HL-60 (cell line): ENCODE data around the gene COMMD1.

Source experiments
- DNase-seq, 2 experiments: peaks; one replicate each; pipeline ENCODE4 v3.0.0-alpha.2; 2010 to 2020; ENCODE audit warnings: low read depth in 1 of 2, low spot score in 1 of 2
- H3K27ac ChIP-seq: fragments of 250-450 bp; sonication (Bioruptor Pico); replicated peaks from 2 replicates; pipeline ENCODE4 v1.5.1; 2020; ENCODE audit warnings: mild to moderate bottlenecking, moderate library complexity
- H3K27me3 ChIP-seq: fragments of 250-450 bp; sonication (Bioruptor Pico); 2 replicates; pipeline ENCODE4 v1.5.1; 2021; ENCODE audit warnings: mild to moderate bottlenecking, moderate library complexity; ENCODE audit not compliant: insufficient read depth, poor library complexity, severe bottlenecking
- H3K4me3 ChIP-seq: replicated peaks from 2 replicates; pipeline ENCODE4 v1.5.1; 2011; ENCODE audit warnings: mild to moderate bottlenecking, control low read depth, low read length; ENCODE audit not compliant: insufficient read depth
- CTCF ChIP-seq: IDR thresholded peaks from one replicate; pipeline ENCODE4 v1.5.1; 2011; ENCODE audit warnings: low read length, control low read depth, inconsistent platforms; ENCODE audit not compliant: insufficient read depth
- GABPA ChIP-seq: IDR thresholded peaks from 2 replicates; pipeline ENCODE4 v1.6.1; 2012; ENCODE audit warnings: low read depth
- POLR2AphosphoS5 ChIP-seq: IDR thresholded peaks from 2 replicates; pipeline ENCODE4 v1.6.1; 2012; ENCODE audit warnings: low read depth
- REST ChIP-seq: IDR thresholded peaks from 2 replicates; pipeline ENCODE4 v1.6.1; 2012; ENCODE audit warnings: low read depth; ENCODE audit not compliant: insufficient replicate concordance
- SPI1 ChIP-seq: IDR thresholded peaks from 2 replicates; pipeline ENCODE4 v1.6.1; 2012; ENCODE audit warnings: low read depth, mild to moderate bottlenecking, borderline replicate concordance

COMMD1 gene

GRCh38 chr2:61949714-61950560 is 44.5 kb downstream of the COMMD1 start:
- DNase-seq = no peak

GRCh38 chr2:61950571-61951315 is 45.3 kb downstream of the COMMD1 start:
- Histone ChIP-seq H3K4me3 (no peak overlapping the region), H3K27me3 (no peaks in the 10 kb centered on the region), H3K27ac (no peak overlapping the region)
- no peak for TF ChIP-seq CTCF
- TF ChIP-seq POLR2AphosphoS5 = no peak
- TF ChIP-seq SPI1 = no peak
- TF ChIP-seq REST = no peak
- no peak for TF ChIP-seq GABPA
- DNase-seq = no peak

More at GRCh38 chr2:61949714-61950560, 44.5 kb downstream of the COMMD1 start:
- no peak for TF ChIP-seq REST
- TF ChIP-seq CTCF = no peak
- no peak for TF ChIP-seq GABPA
- no peak for TF ChIP-seq SPI1
- no peak for TF ChIP-seq POLR2AphosphoS5
- H3K27ac ChIP-seq = no peak overlapping the region
- no peak overlapping the region for H3K4me3 ChIP-seq
- no peaks in the 10 kb centered on the region for H3K27me3 ChIP-seq

- TF ChIP-seq GABPA = no peak
- no peak for TF ChIP-seq CTCF
- TF ChIP-seq POLR2AphosphoS5 = no peak
- TF ChIP-seq REST = no peak
- TF ChIP-seq SPI1 = no peak
- Histone ChIP-seq H3K27me3 (no peaks in the 10 kb centered on the region), H3K4me3 (no peak overlapping the region), H3K27ac (no peak overlapping the region)
- DNase-seq = no peak
These were observed 46.4 kb downstream of the COMMD1 start for GRCh38 chr2:61951881-61952280.
